ENCODE data around the gene FXYD5.

DNA sequence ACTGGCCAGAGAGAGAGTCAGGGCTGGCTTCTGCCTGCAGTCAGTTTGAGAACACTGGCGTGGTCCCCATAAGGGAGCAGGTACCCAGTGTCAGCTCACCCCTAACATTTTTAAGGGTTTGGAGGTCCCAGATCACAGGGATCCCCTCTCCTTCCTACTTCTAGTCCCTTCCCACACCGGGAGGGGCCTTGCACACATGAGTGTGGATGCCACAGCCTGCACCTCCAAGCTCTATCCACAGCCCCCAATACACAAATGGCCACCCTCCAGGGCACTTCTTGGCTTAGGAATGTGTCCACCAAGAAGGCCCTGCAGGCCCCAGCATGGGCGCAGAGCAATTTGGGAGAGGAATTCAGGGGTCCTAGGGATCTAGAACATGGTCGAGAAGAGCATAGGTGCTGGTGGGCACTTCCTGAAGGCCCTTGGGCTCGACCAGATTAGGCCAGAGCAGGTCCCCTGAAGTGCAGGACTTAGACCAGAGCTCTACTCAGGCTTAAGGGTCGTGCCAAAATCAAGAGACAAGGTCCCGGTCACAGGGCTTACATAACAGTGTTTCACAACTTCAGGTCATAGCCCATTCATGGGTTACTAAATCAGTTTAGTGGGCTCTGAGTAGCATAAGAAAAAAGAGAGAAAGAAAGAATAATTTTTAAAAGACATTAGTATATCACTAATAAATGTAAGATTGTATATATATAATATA, 16.0 kb downstream of the FXYD5 start:
- TF ChIP-seq, protein P1, sequence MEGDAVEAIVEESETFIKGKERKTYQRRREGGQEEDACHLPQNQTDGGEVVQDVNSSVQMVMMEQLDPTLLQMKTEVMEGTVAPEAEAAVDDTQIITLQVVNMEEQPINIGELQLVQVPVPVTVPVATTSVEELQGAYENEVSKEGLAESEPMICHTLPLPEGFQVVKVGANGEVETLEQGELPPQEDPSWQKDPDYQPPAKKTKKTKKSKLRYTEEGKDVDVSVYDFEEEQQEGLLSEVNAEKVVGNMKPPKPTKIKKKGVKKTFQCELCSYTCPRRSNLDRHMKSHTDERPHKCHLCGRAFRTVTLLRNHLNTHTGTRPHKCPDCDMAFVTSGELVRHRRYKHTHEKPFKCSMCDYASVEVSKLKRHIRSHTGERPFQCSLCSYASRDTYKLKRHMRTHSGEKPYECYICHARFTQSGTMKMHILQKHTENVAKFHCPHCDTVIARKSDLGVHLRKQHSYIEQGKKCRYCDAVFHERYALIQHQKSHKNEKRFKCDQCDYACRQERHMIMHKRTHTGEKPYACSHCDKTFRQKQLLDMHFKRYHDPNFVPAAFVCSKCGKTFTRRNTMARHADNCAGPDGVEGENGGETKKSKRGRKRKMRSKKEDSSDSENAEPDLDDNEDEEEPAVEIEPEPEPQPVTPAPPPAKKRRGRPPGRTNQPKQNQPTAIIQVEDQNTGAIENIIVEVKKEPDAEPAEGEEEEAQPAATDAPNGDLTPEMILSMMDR (conservative IDR thresholded peaks at IDR 0.05 in 1 of 2, IDR thresholded peaks at IDR 0.05 in 1 of 2; ENCODE audit: extremely low read depth in 1 of 2, insufficient read depth in 1 of 2, low read depth in 1 of 2, low read length in 2 of 2), result no peak
- TF ChIP-seq EZH2 (IDR thresholded peaks at IDR 0.05; ENCODE audit: borderline replicate concordance, low read length), result no peak

Data from mammary epithelial cell (primary cell).